ENCODE measurements around the gene HAO1. TPM values are rescaled to one million over a fixed set of nuclear protein-coding genes. Genes with fewer than 3 reads are reported as not detected.

HAO1 gene
- total RNA-seq, 2 experiments from 2014 or later: not detected

GRCh38 chr20:7868108-7868507 is 72.2 kb downstream of the HAO1 start:
- Histone ChIP-seq H3K4me2 (ENCODE audit: low read length) (no peak overlapping the region), H3K79me2 (ENCODE audit: insufficient read depth, low read depth, low read length) (no peaks in the 10 kb centered on the region), H3K9me2 (ENCODE audit: insufficient read depth, low read length) (no peaks in the 10 kb centered on the region), H2AFZ (ENCODE audit: low read length) (no peak overlapping the region), H3K36me3 (ENCODE audit: insufficient read depth, low read length) (no peaks in the 10 kb centered on the region), H3K27ac (ENCODE audit: low read depth, low read length, poor library complexity, severe bottlenecking) (no peak overlapping the region), H3K9me3 (ENCODE audit: low read length) (no peaks in the 10 kb centered on the region), H4K20me1 (ENCODE audit: insufficient read depth, low read length) (no peaks in the 10 kb centered on the region), H3K4me1 (ENCODE audit: insufficient read depth, low read length, poor library complexity, severe bottlenecking) (no peaks in the 10 kb centered on the region), H3K4me3 (ENCODE audit: low read depth, low read length, poor library complexity, severe bottlenecking) (no peak overlapping the region)
- POLR2A ChIA-PET: interaction anchor here (1.1 kb wide), 1 partner anchor 380 kb away, joined by 4 read pairs; no protein-coding TSS in a partner anchor
- no peak for TF ChIP-seq EZH2phosphoT487 (IDR thresholded peaks at IDR 0.05; ENCODE audit: borderline replicate concordance, low read depth, low read length)
- TF ChIP-seq, protein P1, sequence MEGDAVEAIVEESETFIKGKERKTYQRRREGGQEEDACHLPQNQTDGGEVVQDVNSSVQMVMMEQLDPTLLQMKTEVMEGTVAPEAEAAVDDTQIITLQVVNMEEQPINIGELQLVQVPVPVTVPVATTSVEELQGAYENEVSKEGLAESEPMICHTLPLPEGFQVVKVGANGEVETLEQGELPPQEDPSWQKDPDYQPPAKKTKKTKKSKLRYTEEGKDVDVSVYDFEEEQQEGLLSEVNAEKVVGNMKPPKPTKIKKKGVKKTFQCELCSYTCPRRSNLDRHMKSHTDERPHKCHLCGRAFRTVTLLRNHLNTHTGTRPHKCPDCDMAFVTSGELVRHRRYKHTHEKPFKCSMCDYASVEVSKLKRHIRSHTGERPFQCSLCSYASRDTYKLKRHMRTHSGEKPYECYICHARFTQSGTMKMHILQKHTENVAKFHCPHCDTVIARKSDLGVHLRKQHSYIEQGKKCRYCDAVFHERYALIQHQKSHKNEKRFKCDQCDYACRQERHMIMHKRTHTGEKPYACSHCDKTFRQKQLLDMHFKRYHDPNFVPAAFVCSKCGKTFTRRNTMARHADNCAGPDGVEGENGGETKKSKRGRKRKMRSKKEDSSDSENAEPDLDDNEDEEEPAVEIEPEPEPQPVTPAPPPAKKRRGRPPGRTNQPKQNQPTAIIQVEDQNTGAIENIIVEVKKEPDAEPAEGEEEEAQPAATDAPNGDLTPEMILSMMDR (conservative IDR thresholded peaks at IDR 0.05; ENCODE audit: low read length): no peak
- DNase-seq (ENCODE audit: low spot score): no peak
- no TSS peak for BruUV-seq (replicated peaks)
- intact Hi-C loops (cut with micrococcal nuclease; ENCODE audit: unreplicated experiment): no loop called here
- CTCF ChIA-PET (ENCODE audit: unreplicated experiment): no interaction called here

- no TSS peak for BruUV-seq (replicated peaks)
- no peak for TF ChIP-seq EZH2phosphoT487 (IDR thresholded peaks at IDR 0.05; ENCODE audit: borderline replicate concordance, low read depth, low read length)
- TF ChIP-seq, protein P1 (conservative IDR thresholded peaks at IDR 0.05; ENCODE audit: low read length): no peak
Measured at GRCh38 chr20:7866285-7866684, 74.0 kb downstream of the HAO1 start.

GRCh38 chr20:7859356-7859802 is 80.9 kb downstream of the HAO1 start:
- no peak overlapping the region for H3K4me3 ChIP-seq (ENCODE audit: low read depth, low read length, poor library complexity, severe bottlenecking)
- intact Hi-C loops (cut with micrococcal nuclease; ENCODE audit: unreplicated experiment): loop anchor here (1.0 to 10.0 kb wide), 8 partner anchors 89 to 1092 kb away; partner anchors contain the start of gene BMP2
- BruUV-seq (replicated peaks): no TSS peak
- H4K20me1 ChIP-seq (ENCODE audit: insufficient read depth, low read length): no peaks in the 10 kb centered on the region
- H3K36me3 ChIP-seq (ENCODE audit: insufficient read depth, low read length): no peaks in the 10 kb centered on the region
- ChIA-PET POLR2A (interaction anchor here (0.5 to 1.5 kb wide), 5 partner anchors 9 to 246 kb away, joined by 3 to 4 read pairs (median 4); no protein-coding TSS in a partner anchor), CTCF (ENCODE audit: unreplicated experiment) (no interaction called here)
- no peak for TF ChIP-seq EZH2phosphoT487 (IDR thresholded peaks at IDR 0.05; ENCODE audit: borderline replicate concordance, low read depth, low read length)
- TF ChIP-seq, protein P1 (conservative IDR thresholded peaks at IDR 0.05; ENCODE audit: low read length): peak; percentile 93
- H3K79me2 ChIP-seq (ENCODE audit: insufficient read depth, low read depth, low read length): no peaks in the 10 kb centered on the region
- no peaks in the 10 kb centered on the region for H3K9me3 ChIP-seq (ENCODE audit: low read length)
- H3K4me1 ChIP-seq (ENCODE audit: insufficient read depth, low read length, poor library complexity, severe bottlenecking): peaks cover 30% of the 10 kb centered on the region
- peak; percentile 78 for DNase-seq (ENCODE audit: low spot score)
- H3K27ac ChIP-seq (ENCODE audit: low read depth, low read length, poor library complexity, severe bottlenecking): peak overlapping the region; percentile 27
- peak overlapping the region; percentile 40 for H3K4me2 ChIP-seq (ENCODE audit: low read length)
- H3K9me2 ChIP-seq (ENCODE audit: insufficient read depth, low read length): no peaks in the 10 kb centered on the region
- peak overlapping the region; percentile 87 for H2AFZ ChIP-seq (ENCODE audit: low read length)

More at GRCh38 chr20:7866285-7866684, 74.0 kb downstream of the HAO1 start:
- Histone ChIP-seq H4K20me1 (ENCODE audit: insufficient read depth, low read length) (no peaks in the 10 kb centered on the region), H3K4me3 (ENCODE audit: low read depth, low read length, poor library complexity, severe bottlenecking) (no peak overlapping the region), H2AFZ (ENCODE audit: low read length) (no peak overlapping the region), H3K9me2 (ENCODE audit: insufficient read depth, low read length) (no peaks in the 10 kb centered on the region), H3K4me1 (ENCODE audit: insufficient read depth, low read length, poor library complexity, severe bottlenecking) (no peaks in the 10 kb centered on the region), H3K4me2 (ENCODE audit: low read length) (no peak overlapping the region), H3K9me3 (ENCODE audit: low read length) (no peaks in the 10 kb centered on the region), H3K27ac (ENCODE audit: low read depth, low read length, poor library complexity, severe bottlenecking) (no peak overlapping the region), H3K79me2 (ENCODE audit: insufficient read depth, low read depth, low read length) (no peaks in the 10 kb centered on the region), H3K36me3 (ENCODE audit: insufficient read depth, low read length) (no peaks in the 10 kb centered on the region)
- POLR2A ChIA-PET: interaction anchor here (1.0 to 1.4 kb wide), 4 partner anchors 10 to 25 kb away, joined by 3 read pairs; no protein-coding TSS in a partner anchor
- no peak for DNase-seq (ENCODE audit: low spot score)
- intact Hi-C loops (cut with micrococcal nuclease; ENCODE audit: unreplicated experiment): no loop called here
- CTCF ChIA-PET (ENCODE audit: unreplicated experiment): interaction anchor here (0.5 kb wide), 1 partner anchor 521 kb away, joined by 3 read pairs; no protein-coding TSS in a partner anchor

All from OCI-LY7 (cell line).